CD4-positive, alpha-beta T cell treated with Interleukin-12 subunit alpha and Interleukin-12 subunit beta, for 1 hour (primary cell): Measurements from ENCODE around the gene CATSPERB.
"Not testable (repeated sequence)": the region's sequence is repeated elsewhere in the genome, so short reads cannot be mapped to it uniquely, and the experiment has no call there.

ENCODE experiments used
- DNase-seq: peaks from one replicate; pipeline ENCODE4 v3.0.0-alpha.2; 2020

CATSPERB gene

GRCh38 chr14:91732859-91733477 is 1.1 kb upstream of the CATSPERB start:
- no peak for DNase-seq

- DNase-seq = no peak
Measured at GRCh38 chr14:91732439-91732838, 553 bp upstream of the CATSPERB start.

GRCh38 chr14:91731018-91731417 is 868 bp downstream of the CATSPERB start:
- DNase-seq = no peak

GRCh38 chr14:91729756-91730155 is 2.1 kb downstream of the CATSPERB start:
- no peak for DNase-seq

GRCh38 chr14:91728616-91729183 is 3.2 kb downstream of the CATSPERB start:
- DNase-seq = no peak

- no peak for DNase-seq
Measured at GRCh38 chr14:91727121-91727520, 4.8 kb downstream of the CATSPERB start.

GRCh38 chr14:91723501-91723900 is 8.4 kb downstream of the CATSPERB start:
- no peak for DNase-seq

- no peak for DNase-seq
Measured at GRCh38 chr14:91722386-91722785, 9.5 kb downstream of the CATSPERB start.

- no peak for DNase-seq
Measured at GRCh38 chr14:91719839-91720238, 12.0 kb downstream of the CATSPERB start.

GRCh38 chr14:91716999-91717398 is 14.9 kb downstream of the CATSPERB start:
- DNase-seq = no peak

- DNase-seq = peak; percentile 27
Measured at GRCh38 chr14:91714805-91715204, 17.1 kb downstream of the CATSPERB start.

GRCh38 chr14:91708795-91709194 is 23.1 kb downstream of the CATSPERB start:
- no peak for DNase-seq

- DNase-seq = no peak
Measured at GRCh38 chr14:91706996-91707395, 24.9 kb downstream of the CATSPERB start.

GRCh38 chr14:91694643-91695042 is 37.2 kb downstream of the CATSPERB start:
- no peak for DNase-seq

GRCh38 chr14:91693346-91693745 is 38.5 kb downstream of the CATSPERB start:
- no peak for DNase-seq

- no peak for DNase-seq
Measured at GRCh38 chr14:91692075-91692474, 39.8 kb downstream of the CATSPERB start.

GRCh38 chr14:91689608-91690007 is 42.3 kb downstream of the CATSPERB start:
- no peak for DNase-seq

- DNase-seq = not testable (repeated sequence)
Measured at GRCh38 chr14:91687436-91687835, 44.5 kb downstream of the CATSPERB start.

GRCh38 chr14:91685600-91685999 is 46.3 kb downstream of the CATSPERB start:
- DNase-seq = no peak

- no peak for DNase-seq
Measured at GRCh38 chr14:91681893-91682563, 49.9 kb downstream of the CATSPERB start.

- no peak for DNase-seq
Measured at GRCh38 chr14:91681118-91681517, 50.8 kb downstream of the CATSPERB start.

- no peak for DNase-seq
Measured at GRCh38 chr14:91679273-91679672, 52.6 kb downstream of the CATSPERB start.

- not testable (repeated sequence) for DNase-seq
Measured at GRCh38 chr14:91677687-91678086, 54.2 kb downstream of the CATSPERB start.

- no peak for DNase-seq
Measured at GRCh38 chr14:91674911-91675310, 57.0 kb downstream of the CATSPERB start.
